Naive thymus-derived CD4-positive, alpha-beta T cell (primary cell): ENCODE measurements around the gene OR1F1. TPM values are rescaled to one million over a fixed set of nuclear protein-coding genes. Genes with fewer than 3 reads are reported as not detected.
A peak's percentile ranks its signal among the peaks of the same experiment; 100 is the strongest.
"Not testable (repeated sequence)": the region's sequence is repeated elsewhere in the genome, so short reads cannot be mapped to it uniquely, and the experiment has no call there.

ENCODE experiments used
- ATAC-seq: fragments of 150-1000 bp; cut with Tn5 transposase; 2 replicates; pipeline ENCODE4 v1.10.0; 2021; ENCODE audit warnings: mild to moderate bottlenecking, moderate library complexity
- CTCF ChIA-PET: fragments of 350-600 bp; sonication (Branson Sonifier 250); formaldehyde crosslinking; loops from one replicate; lab custom pipeline; 2021; ENCODE audit warnings: antibody characterized with exemption; lab: Charles Lee
- POLR2A ChIA-PET: fragments of 350-600 bp; sonication (Branson Sonifier 250); formaldehyde crosslinking; loops from one replicate; lab custom pipeline; 2021; ENCODE audit warnings: antibody characterized with exemption, inconsistent platforms; lab: Charles Lee
- DNase-seq, 9 donors: peaks; one replicate each; pipeline versions ENCODE4 v3.0.0 to v3.0.0-alpha.2; 2020 to 2022; ENCODE audit warnings: mixed read lengths in 1 of 9
- H3K27ac ChIP-seq: one replicate; pipeline ENCODE4 v1.7.0; 2013; ENCODE audit warnings: mild to moderate bottlenecking, low read depth, low read length, moderate library complexity
- H3K27me3 ChIP-seq, 2 donors: one replicate each; pipeline ENCODE4 v1.7.0; 2013; ENCODE audit warnings: low read length in 2 of 2, mild to moderate bottlenecking in 2 of 2, moderate library complexity in 2 of 2; ENCODE audit not compliant: control insufficient read depth in 2 of 2, insufficient read depth in 2 of 2
- H3K36me3 ChIP-seq, 3 experiments: 1 replicate in 2 of 3; 2 replicates in 1 of 3; pipeline ENCODE4 v1.7.0; 2013; ENCODE audit warnings: low read length in 3 of 3, mild to moderate bottlenecking in 3 of 3, moderate library complexity in 1 of 3; ENCODE audit not compliant: insufficient read depth in 3 of 3, control insufficient read depth in 2 of 3
- H3K4me1 ChIP-seq, 2 donors: one replicate each; pipeline ENCODE4 v1.7.0; 2013; ENCODE audit warnings: low read length in 2 of 2, mild to moderate bottlenecking in 2 of 2, moderate library complexity in 1 of 2; ENCODE audit not compliant: control insufficient read depth in 2 of 2, insufficient read depth in 2 of 2
- H3K4me3 ChIP-seq: 2 replicates; pipeline ENCODE4 v1.7.0; 2013; ENCODE audit warnings: mild to moderate bottlenecking, low read length
- H3K9me3 ChIP-seq, 3 experiments: 1 replicate in 2 of 3; 2 replicates in 1 of 3; pipeline ENCODE4 v1.7.0; 2013; ENCODE audit warnings: low read length in 3 of 3; ENCODE audit not compliant: control insufficient read depth in 2 of 3
- H3K27ac Mint-ChIP-seq, 9 donors: one replicate each; pipeline ENCODE4 v1.8.0; 2020 to 2022; ENCODE audit warnings: mixed read lengths in 9 of 9, mild to moderate bottlenecking in 8 of 9, moderate library complexity in 5 of 9, inconsistent platforms in 2 of 9
- H3K27me3 Mint-ChIP-seq, 5 donors: one replicate each; pipeline ENCODE4 v1.8.0; 2021 to 2022; ENCODE audit warnings: mixed read lengths in 5 of 5, mild to moderate bottlenecking in 1 of 5
- H3K36me3 Mint-ChIP-seq, 5 donors: one replicate each; pipeline ENCODE4 v1.8.0; 2020 to 2022; ENCODE audit warnings: mixed read lengths in 5 of 5, mild to moderate bottlenecking in 3 of 5, inconsistent platforms in 1 of 5
- H3K4me1 Mint-ChIP-seq, 7 donors: one replicate each; pipeline ENCODE4 v1.8.0; 2020 to 2022; ENCODE audit warnings: mixed read lengths in 7 of 7, mild to moderate bottlenecking in 3 of 7, inconsistent platforms in 1 of 7
- H3K4me3 Mint-ChIP-seq, 10 donors: one replicate each; pipeline ENCODE4 v1.8.0; 2020 to 2022; ENCODE audit warnings: mild to moderate bottlenecking in 10 of 10, mixed read lengths in 10 of 10, moderate library complexity in 6 of 10, inconsistent platforms in 2 of 10
- H3K9me3 Mint-ChIP-seq, 11 donors: one replicate each; pipeline ENCODE4 v1.8.0; 2020 to 2022; ENCODE audit warnings: mixed read lengths in 11 of 11, mild to moderate bottlenecking in 4 of 11, inconsistent platforms in 1 of 11, moderate library complexity in 1 of 11
- intact Hi-C, 2 donors: fragments of 100-400 bp; cut with micrococcal nuclease; formaldehyde crosslinking; loops; one replicate each; pipeline ENCODE4 v1.15.1; 2023
- polyA plus RNA-seq, 2 donors: library from polyadenylated mRNA; unstranded; fragments of 300-500 nt; fragmentation: Illumina TruSeq; gene quantifications; one replicate each; pipeline ENCODE4 v1.2.3, GENCODE V29; 2021
- total RNA-seq, 6 experiments: library from RNA in 5 of 6; stranded (reverse) in 5 of 6; gene quantifications; 1 replicate in 5 of 6; 2 replicates in 1 of 6; pipeline ENCODE4 v1.2.3 and lab custom pipeline; 2021 to 2026

Gene OR1F1
- total and polyA plus RNA-seq, 7 experiments from 2014 or later, result 0.35 to 0.41 (median 0.38) TPM; not detected in 4

GRCh38 chr16:3197694-3198333 is 9.8 kb downstream of the OR1F1 start:
- Mint-ChIP-seq H3K4me3 (peak overlapping the region in 1 of 10 donors; percentile 46), H3K4me1 (peaks cover 0 to 10% (median 9%) of the 10 kb centered on the region in 7 donors), H3K27me3 (peaks cover 17 to 41% (median 29%) of the 10 kb centered on the region in 5 donors)
- intact Hi-C loops, H3K36me3 Mint-ChIP-seq, H3K4me3 ChIP-seq, ATAC-seq, DNase-seq, H3K27ac Mint-ChIP-seq, H3K9me3 ChIP-seq, H3K27ac ChIP-seq, H3K4me1 ChIP-seq, CTCF ChIA-PET, H3K36me3 ChIP-seq, H3K9me3 Mint-ChIP-seq: not testable (repeated sequence)
- peaks cover 13 to 23% of the 10 kb centered on the region in 2 donors for H3K27me3 ChIP-seq
- POLR2A ChIA-PET, result interaction anchor here (1.0 kb wide), 1 partner anchor 10 kb away, joined by 4 read pairs; no protein-coding TSS in a partner anchor

- ATAC-seq (no peak), DNase-seq (no peak)
- ChIA-PET POLR2A (interaction anchor here (0.7 to 1.2 kb wide), 6 partner anchors 9 to 127 kb away, joined by 3 to 6 read pairs (median 4); partner anchors contain the start of genes TIGD7 and ZNF75A), CTCF (no interaction called here)
- Histone ChIP-seq H3K27ac (no peak overlapping the region), H3K4me1 (no peaks in the 10 kb centered on the region), H3K36me3 (no peaks in the 10 kb centered on the region), H3K4me3 (no peak overlapping the region), H3K27me3 (peaks cover 9 to 17% of the 10 kb centered on the region in 2 donors), H3K9me3 (no peaks in the 10 kb centered on the region)
- intact Hi-C loops, result no loop called here
- H3K36me3 Mint-ChIP-seq, result peaks cover 0 to 8% (median 4%) of the 10 kb centered on the region in 5 donors
- peaks cover 0 to 10% (median 9%) of the 10 kb centered on the region in 7 donors for H3K4me1 Mint-ChIP-seq
- peaks cover 17 to 35% (median 29%) of the 10 kb centered on the region in 5 donors for H3K27me3 Mint-ChIP-seq
- no peak overlapping the region for H3K27ac Mint-ChIP-seq
- H3K9me3 Mint-ChIP-seq, result peaks cover 0 to 9% (median 0%) of the 10 kb centered on the region in 11 donors
- H3K4me3 Mint-ChIP-seq, result peak overlapping the region in 1 of 10 donors; percentile 46
These were observed 10.5 kb downstream of the OR1F1 start for GRCh38 chr16:3198334-3199072.

GRCh38 chr16:3202903-3203539 is 15.0 kb downstream of the OR1F1 start:
- DNase-seq, result no peak
- Mint-ChIP-seq H3K27ac (no peak overlapping the region), H3K4me1 (peaks cover 0 to 5% (median 0%) of the 10 kb centered on the region in 7 donors), H3K36me3 (peaks cover 4 to 15% (median 7%) of the 10 kb centered on the region in 5 donors), H3K4me3 (no peak overlapping the region), H3K9me3 (peaks cover 0 to 25% (median 14%) of the 10 kb centered on the region in 11 donors), H3K27me3 (peaks cover 0 to 13% (median 6%) of the 10 kb centered on the region in 5 donors)
- POLR2A ChIA-PET, result interaction anchor here (1.2 to 1.7 kb wide), 3 partner anchors 12 to 80 kb away, joined by 3 to 5 read pairs (median 5); no protein-coding TSS in a partner anchor
- CTCF ChIA-PET, result interaction anchor here (1.3 kb wide), 1 partner anchor 8 kb away, joined by 3 read pairs; no protein-coding TSS in a partner anchor
- intact Hi-C loops, result no loop called here
- H3K4me1 ChIP-seq, result no peaks in the 10 kb centered on the region
- H3K27me3 ChIP-seq, result no peaks in the 10 kb centered on the region
- H3K27ac ChIP-seq, result no peak overlapping the region
- ATAC-seq, result no peak
- H3K4me3 ChIP-seq, result no peak overlapping the region
- H3K9me3 ChIP-seq, result peaks cover 0 to 16% (median 0%) of the 10 kb centered on the region in 3 experiments
- no peaks in the 10 kb centered on the region for H3K36me3 ChIP-seq

- H3K9me3 ChIP-seq, result peaks cover 0 to 16% (median 0%) of the 10 kb centered on the region in 3 experiments
- H3K27me3 ChIP-seq, H3K4me3 Mint-ChIP-seq, H3K4me1 ChIP-seq, H3K27me3 Mint-ChIP-seq, DNase-seq, CTCF ChIA-PET, H3K4me3 ChIP-seq, ATAC-seq, intact Hi-C loops, H3K36me3 ChIP-seq, H3K4me1 Mint-ChIP-seq, H3K27ac ChIP-seq: not testable (repeated sequence)
- Mint-ChIP-seq H3K27ac (peak overlapping the region in 1 of 9 donors; percentile 61), H3K36me3 (peaks cover 4 to 15% (median 11%) of the 10 kb centered on the region in 5 donors), H3K9me3 (peaks cover 0 to 28% (median 18%) of the 10 kb centered on the region in 11 donors)
- POLR2A ChIA-PET, result interaction anchor here (0.7 to 1.7 kb wide), 2 partner anchors 29 to 44 kb away, joined by 3 read pairs; partner anchors contain the start of gene ZNF200
These were observed 17.9 kb downstream of the OR1F1 start for GRCh38 chr16:3205939-3206338.

- Histone ChIP-seq H3K36me3 (no peaks in the 10 kb centered on the region), H3K4me1 (no peaks in the 10 kb centered on the region), H3K4me3 (no peak overlapping the region), H3K27me3 (no peaks in the 10 kb centered on the region), H3K9me3 (peaks cover 0 to 16% (median 0%) of the 10 kb centered on the region in 3 experiments), H3K27ac (no peak overlapping the region)
- intact Hi-C loops, result no loop called here
- H3K4me1 Mint-ChIP-seq, result peaks cover 0 to 14% (median 7%) of the 10 kb centered on the region in 7 donors
- peaks cover 0 to 32% (median 18%) of the 10 kb centered on the region in 11 donors for H3K9me3 Mint-ChIP-seq
- no peaks in the 10 kb centered on the region for H3K27me3 Mint-ChIP-seq
- CTCF ChIA-PET, result interaction anchor here (0.6 to 0.8 kb wide), 2 partner anchors 11 to 292 kb away, joined by 3 to 4 read pairs; no protein-coding TSS in a partner anchor
- POLR2A ChIA-PET, result interaction anchor here (0.8 to 2.0 kb wide), 5 partner anchors 9 to 28 kb away, joined by 3 to 6 read pairs (median 4); partner anchors contain the start of gene ZNF200
- peak overlapping the region in 2 of 9 donors; percentile 34 to 72 for H3K27ac Mint-ChIP-seq
- no peak for DNase-seq
- peaks cover 4 to 18% (median 11%) of the 10 kb centered on the region in 5 donors for H3K36me3 Mint-ChIP-seq
- no peak overlapping the region for H3K4me3 Mint-ChIP-seq
- ATAC-seq, result no peak
These were observed 19.3 kb downstream of the OR1F1 start for GRCh38 chr16:3207086-3207953.
